Esophagus muscularis mucosa (tissue), 4 donors: ENCODE data around the gene NEK4. TPM values are rescaled to one million over a fixed set of nuclear protein-coding genes. Genes with fewer than 3 reads are reported as not detected.
"Not testable (repeated sequence)": the region's sequence is repeated elsewhere in the genome, so short reads cannot be mapped to it uniquely, and the experiment has no call there.

Experiments
- DNase-seq: peaks from one replicate; pipeline ENCODE4 v3.0.0-alpha.2; 2017; ENCODE audit errors: extremely low spot score
- H3K27ac ChIP-seq, 4 donors: fragments of 200-600 bp; sonication (generic); replicated peaks in 1 of 4; 1 replicate in 3 of 4; 2 replicates in 1 of 4; pipeline ENCODE4 v1.5.1; 2016 to 2019; ENCODE audit warnings: mild to moderate bottlenecking in 1 of 4
- H3K27me3 ChIP-seq, 4 donors: fragments of 200-600 bp; sonication (generic); one replicate each; pipeline versions ENCODE4 v1.5.1 to v1.6.0; 2016 to 2019
- H3K36me3 ChIP-seq, 4 donors: fragments of 200-600 bp; sonication (generic); one replicate each; pipeline ENCODE4 v1.5.1; 2016 to 2019
- H3K4me1 ChIP-seq, 4 donors: fragments of 200-600 bp; sonication (generic); one replicate each; pipeline ENCODE4 v1.5.1; 2016 to 2019
- H3K4me3 ChIP-seq, 4 donors: fragments of 200-600 bp; sonication (generic); 1 replicate in 2 of 4; 2 replicates in 2 of 4; pipeline ENCODE4 v1.5.1; 2016 to 2019; ENCODE audit warnings: mild to moderate bottlenecking in 4 of 4, moderate library complexity in 1 of 4
- H3K9me3 ChIP-seq, 4 donors: fragments of 200-600 bp; sonication (generic); 1 replicate in 3 of 4; 2 replicates in 1 of 4; pipeline ENCODE4 v1.5.1; 2016 to 2019
- CTCF ChIP-seq, 3 experiments: fragments of 200-600 bp in 2 of 3; fragments of 450-650 bp in 1 of 3; sonication (generic) in 2 of 3; IDR thresholded peaks; one replicate each; pipeline ENCODE4 v1.5.1; 2017 to 2019; ENCODE audit warnings: antibody characterized with exemption in 3 of 3, mild to moderate bottlenecking in 2 of 3, moderate library complexity in 1 of 3
- EP300 ChIP-seq: sonication (generic); formaldehyde crosslinking; IDR thresholded peaks from one replicate; pipeline ENCODE4 v1.6.1; 2017; ENCODE audit warnings: antibody characterized with exemption
- POLR2A ChIP-seq: fragments of 450-650 bp; IDR thresholded peaks from one replicate; pipeline ENCODE4 v1.6.1; 2017; ENCODE audit warnings: antibody characterized with exemption, moderate library complexity, mild to moderate bottlenecking, low read depth
- POLR2AphosphoS5 ChIP-seq, 2 donors: sonication (generic); formaldehyde crosslinking; IDR thresholded peaks; one replicate each; pipeline ENCODE4 v1.6.1; 2017; ENCODE audit warnings: antibody characterized with exemption in 2 of 2
- WGBS: methylation state at CpG from one replicate; pipeline ENCODE4 v1.1.5; 2018; 5-methylcytosine and 5-hydroxymethylcytosine counted together
- intact Hi-C: fragments of 100-400 bp; cut with DNase I; formaldehyde crosslinking; loops from one replicate; pipeline ENCODE4 v1.15.1; 2023
- total RNA-seq, 4 donors: library from RNA; depleted of rRNA; stranded (reverse); fragments of >200 nt; gene quantifications; one replicate each; pipeline versions ENCODE4 v1.1.0 to v1.2.1, GENCODE V29; 2016

The NEK4 gene
- total RNA-seq, 4 donors from 2014 or later = 19.1 to 29.2 (median 23.6) TPM

GRCh38 chr3:52779837-52780585 lies 9.3 kb upstream of the NEK4 start:
- no peaks in the 10 kb centered on the region for H3K4me1 ChIP-seq
- intact Hi-C loops = loop anchor here (10.0 kb wide), 3 partner anchors 115 to 295 kb away; partner anchors contain the start of gene STIMATE
- DNase-seq = peak; percentile 90

GRCh38 chr3:52779011-52779836 lies 8.5 kb upstream of the NEK4 start:
- intact Hi-C loops = loop anchor here (10.0 kb wide), 3 partner anchors 116 to 296 kb away; partner anchors contain the start of gene STIMATE
- WGBS = 72% methylated on average over 5 of the region's 11 CpGs

More at GRCh38 chr3:52779837-52780585, 9.3 kb upstream of the NEK4 start:
- no peak for TF ChIP-seq POLR2AphosphoS5 (IDR thresholded peaks at IDR 0.05)
- TF ChIP-seq CTCF (IDR thresholded peaks at IDR 0.05) = no peak
- TF ChIP-seq POLR2A = no peak
- no peak for TF ChIP-seq EP300
- WGBS = 86% methylated on average over 8 of the region's 8 CpGs
- Histone ChIP-seq H3K36me3 (no peaks in the 10 kb centered on the region), H3K4me3 (no peak overlapping the region), H3K9me3 (no peaks in the 10 kb centered on the region), H3K27ac (no peak overlapping the region), H3K27me3 (peaks cover 0 to 5% (median 0%) of the 10 kb centered on the region in 4 donors)

GRCh38 chr3:52777959-52778805 lies 7.4 kb upstream of the NEK4 start:
- DNase-seq = no peak
- intact Hi-C loops = loop anchor here (10.0 kb wide), 3 partner anchors 117 to 297 kb away; partner anchors contain the start of gene STIMATE
- H3K4me1 ChIP-seq = no peaks in the 10 kb centered on the region
- no peaks in the 10 kb centered on the region for H3K9me3 ChIP-seq
- peaks cover 0 to 5% (median 0%) of the 10 kb centered on the region in 4 donors for H3K27me3 ChIP-seq
- H3K36me3 ChIP-seq = no peaks in the 10 kb centered on the region
- 86% methylated on average over 15 of the region's 17 CpGs for WGBS
- H3K27ac ChIP-seq = no peak overlapping the region
- TF ChIP-seq POLR2A (no peak), EP300 (no peak), POLR2AphosphoS5 (IDR thresholded peaks at IDR 0.05) (no peak)
- no peak overlapping the region for H3K4me3 ChIP-seq

More at GRCh38 chr3:52779011-52779836, 8.5 kb upstream of the NEK4 start:
- no peak overlapping the region for H3K4me3 ChIP-seq
- H3K27ac ChIP-seq = no peak overlapping the region
- H3K36me3 ChIP-seq = no peaks in the 10 kb centered on the region
- no peaks in the 10 kb centered on the region for H3K4me1 ChIP-seq
- peaks cover 0 to 5% (median 0%) of the 10 kb centered on the region in 4 donors for H3K27me3 ChIP-seq
- no peaks in the 10 kb centered on the region for H3K9me3 ChIP-seq
- DNase-seq = peak; percentile 91
- TF ChIP-seq EP300 (no peak), CTCF (IDR thresholded peaks at IDR 0.05) (no peak), POLR2AphosphoS5 (IDR thresholded peaks at IDR 0.05) (no peak), POLR2A (no peak)

- no peak within 1 kb of the TSS for H3K27ac ChIP-seq
- TF ChIP-seq POLR2AphosphoS5 (IDR thresholded peaks at IDR 0.05) (no peak), EP300 (no peak), CTCF (IDR thresholded peaks at IDR 0.05) (no peak), POLR2A (no peak)
- H3K9me3 ChIP-seq = no peaks in the 10 kb centered on the region
- H3K27me3 ChIP-seq = no peaks in the 10 kb centered on the region
- no peaks in the 10 kb centered on the region for H3K4me1 ChIP-seq
- H3K36me3 ChIP-seq = no peaks in the 10 kb centered on the region
- intact Hi-C loops = loop anchor here (10.0 kb wide), 3 partner anchors 117 to 297 kb away; partner anchors contain the start of gene STIMATE
- WGBS = 85% methylated on average over 10 of the region's 12 CpGs
- no peak within 1 kb of the TSS for H3K4me3 ChIP-seq
- DNase-seq = peak; percentile 82
Measured at GRCh38 chr3:52777127-52777958, 6.6 kb upstream of the NEK4 start, which contains the start of gene ITIH1. ITIH1 (plus strand) TSS chr3:52777599; CDS start chr3:52777616, 17 bp downstream.

GRCh38 chr3:52776486-52776885 lies 5.7 kb upstream of the NEK4 start:
- 89% methylated on average over 6 of the region's 6 CpGs for WGBS
- H3K27me3 ChIP-seq, H3K36me3 ChIP-seq, H3K9me3 ChIP-seq, H3K4me1 ChIP-seq, H3K4me3 ChIP-seq, H3K27ac ChIP-seq: not testable (repeated sequence)
- intact Hi-C loops = loop anchor here (10.0 kb wide), 3 partner anchors 118 to 298 kb away; partner anchors contain the start of gene STIMATE
- DNase-seq = peak; percentile 64
